RWPE2 (cell line): ENCODE measurements around the gene TAF4.
"Not testable (repeated sequence)": the region's sequence is repeated elsewhere in the genome, so short reads cannot be mapped to it uniquely, and the experiment has no call there.

ENCODE experiments used
- ATAC-seq: fragments of 200-7000 bp; cut with Tn5 transposase; 3 replicates; pipeline ENCODE4 v1.9.1; 2021; ENCODE audit warnings: low read depth
- DNase-seq: peaks from one replicate; pipeline ENCODE4 v3.0.0-alpha.2; 2020; ENCODE audit warnings: low spot score
- H3K27ac ChIP-seq: fragments of 450-650 bp; 2 replicates; pipeline ENCODE4 v1.5.1; 2017; ENCODE audit warnings: mild to moderate bottlenecking; ENCODE audit not compliant: poor library complexity, severe bottlenecking
- H3K27me3 ChIP-seq: fragments of 250-450 bp; sonication (Bioruptor Pico); 2 replicates; pipeline ENCODE4 v1.5.1; 2021; ENCODE audit warnings: mild to moderate bottlenecking, moderate library complexity; ENCODE audit not compliant: insufficient read depth, poor library complexity, severe bottlenecking
- H3K36me3 ChIP-seq: fragments of 250-450 bp; sonication (Bioruptor Pico); 2 replicates; pipeline ENCODE4 v1.5.1; 2020; ENCODE audit warnings: low read depth, mild to moderate bottlenecking, moderate library complexity
- H3K4me1 ChIP-seq: fragments of 250-450 bp; sonication (Bioruptor Pico); 2 replicates; pipeline ENCODE4 v1.5.1; 2021; ENCODE audit warnings: mild to moderate bottlenecking, moderate library complexity; ENCODE audit not compliant: insufficient read depth, poor library complexity, severe bottlenecking
- H3K4me3 ChIP-seq: fragments of 250-450 bp; sonication (Bioruptor Pico); 2 replicates; pipeline ENCODE4 v1.5.1; 2021; ENCODE audit warnings: mild to moderate bottlenecking, moderate library complexity; ENCODE audit not compliant: severe bottlenecking
- H3K9me3 ChIP-seq: fragments of 250-450 bp; sonication (Bioruptor Pico); 2 replicates; pipeline ENCODE4 v1.5.1; 2021; ENCODE audit warnings: mild to moderate bottlenecking, moderate library complexity; ENCODE audit not compliant: severe bottlenecking
- TF ChIP-seq, protein P1 (sequence below): fragments of 450-650 bp; IDR thresholded peaks from one replicate; pipeline ENCODE4 v1.5.1; 2017; ENCODE audit warnings: mild to moderate bottlenecking, moderate library complexity; ENCODE audit not compliant: poor library complexity, severe bottlenecking

TAF4 gene

GRCh38 chr20:62058941-62059340, 6.7 kb downstream of the TAF4 start:
- TF ChIP-seq, protein P1, sequence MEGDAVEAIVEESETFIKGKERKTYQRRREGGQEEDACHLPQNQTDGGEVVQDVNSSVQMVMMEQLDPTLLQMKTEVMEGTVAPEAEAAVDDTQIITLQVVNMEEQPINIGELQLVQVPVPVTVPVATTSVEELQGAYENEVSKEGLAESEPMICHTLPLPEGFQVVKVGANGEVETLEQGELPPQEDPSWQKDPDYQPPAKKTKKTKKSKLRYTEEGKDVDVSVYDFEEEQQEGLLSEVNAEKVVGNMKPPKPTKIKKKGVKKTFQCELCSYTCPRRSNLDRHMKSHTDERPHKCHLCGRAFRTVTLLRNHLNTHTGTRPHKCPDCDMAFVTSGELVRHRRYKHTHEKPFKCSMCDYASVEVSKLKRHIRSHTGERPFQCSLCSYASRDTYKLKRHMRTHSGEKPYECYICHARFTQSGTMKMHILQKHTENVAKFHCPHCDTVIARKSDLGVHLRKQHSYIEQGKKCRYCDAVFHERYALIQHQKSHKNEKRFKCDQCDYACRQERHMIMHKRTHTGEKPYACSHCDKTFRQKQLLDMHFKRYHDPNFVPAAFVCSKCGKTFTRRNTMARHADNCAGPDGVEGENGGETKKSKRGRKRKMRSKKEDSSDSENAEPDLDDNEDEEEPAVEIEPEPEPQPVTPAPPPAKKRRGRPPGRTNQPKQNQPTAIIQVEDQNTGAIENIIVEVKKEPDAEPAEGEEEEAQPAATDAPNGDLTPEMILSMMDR: no peak
- Histone ChIP-seq H3K9me3 (no peaks in the 10 kb centered on the region), H3K4me3 (no peak overlapping the region), H3K27me3 (no peaks in the 10 kb centered on the region), H3K36me3 (peaks cover 38% of the 10 kb centered on the region), H3K4me1 (no peaks in the 10 kb centered on the region), H3K27ac (no peak overlapping the region)
- DNase-seq (peak; percentile 76), ATAC-seq (no peak)

GRCh38 chr20:62056975-62057374, 8.7 kb downstream of the TAF4 start:
- TF ChIP-seq, protein P1: no peak
- no peak overlapping the region for H3K4me3 ChIP-seq
- no peaks in the 10 kb centered on the region for H3K4me1 ChIP-seq
- H3K27me3 ChIP-seq: no peaks in the 10 kb centered on the region
- no peak overlapping the region for H3K27ac ChIP-seq
- H3K9me3 ChIP-seq: no peaks in the 10 kb centered on the region
- H3K36me3 ChIP-seq: peaks cover 19% of the 10 kb centered on the region
- no peak for ATAC-seq
- peak; percentile 80 for DNase-seq

DNA sequence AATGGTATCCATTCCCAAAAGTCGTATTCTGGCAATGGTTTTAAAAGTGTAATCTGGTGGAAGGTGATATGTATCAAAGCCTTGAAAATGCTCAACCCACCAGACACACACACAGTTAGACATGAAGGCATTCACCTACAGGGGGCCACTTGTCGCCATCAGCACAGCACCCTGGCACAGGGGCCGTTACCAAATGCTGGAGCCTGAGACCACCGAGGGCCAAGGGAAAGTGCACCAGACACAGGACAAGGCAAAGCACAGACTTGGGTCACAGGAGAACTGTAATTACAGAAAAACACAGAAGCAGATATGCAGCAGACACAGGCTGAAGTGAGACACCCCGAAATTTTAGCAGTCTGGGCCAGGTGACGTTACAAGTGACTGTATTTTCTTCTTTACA, 9.3 kb downstream of the TAF4 start:
- no peaks in the 10 kb centered on the region for H3K4me1 ChIP-seq
- TF ChIP-seq, protein P1: no peak
- no peak overlapping the region for H3K27ac ChIP-seq
- no peaks in the 10 kb centered on the region for H3K9me3 ChIP-seq
- peaks cover 13% of the 10 kb centered on the region for H3K36me3 ChIP-seq
- no peaks in the 10 kb centered on the region for H3K27me3 ChIP-seq
- no peak overlapping the region for H3K4me3 ChIP-seq
- ATAC-seq: no peak
- peak; percentile 61 for DNase-seq

DNA sequence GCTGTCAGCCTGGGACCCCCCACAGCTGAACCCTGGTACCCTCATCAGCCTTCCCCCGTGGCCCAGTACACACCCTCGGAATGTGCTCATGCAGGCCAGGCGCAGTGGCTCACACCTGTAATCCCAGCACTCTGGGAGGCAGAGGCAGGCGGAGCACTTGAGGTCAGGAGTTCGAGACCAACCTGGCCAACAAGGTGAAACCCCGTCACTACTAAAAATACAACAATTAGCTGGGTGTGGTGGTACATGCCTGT, 9.9 kb downstream of the TAF4 start:
- DNase-seq: peak; percentile 79
- peaks cover 10% of the 10 kb centered on the region for H3K36me3 ChIP-seq
- H3K9me3 ChIP-seq, H3K4me3 ChIP-seq, H3K27ac ChIP-seq, H3K4me1 ChIP-seq, H3K27me3 ChIP-seq, ATAC-seq: not testable (repeated sequence)

DNA sequence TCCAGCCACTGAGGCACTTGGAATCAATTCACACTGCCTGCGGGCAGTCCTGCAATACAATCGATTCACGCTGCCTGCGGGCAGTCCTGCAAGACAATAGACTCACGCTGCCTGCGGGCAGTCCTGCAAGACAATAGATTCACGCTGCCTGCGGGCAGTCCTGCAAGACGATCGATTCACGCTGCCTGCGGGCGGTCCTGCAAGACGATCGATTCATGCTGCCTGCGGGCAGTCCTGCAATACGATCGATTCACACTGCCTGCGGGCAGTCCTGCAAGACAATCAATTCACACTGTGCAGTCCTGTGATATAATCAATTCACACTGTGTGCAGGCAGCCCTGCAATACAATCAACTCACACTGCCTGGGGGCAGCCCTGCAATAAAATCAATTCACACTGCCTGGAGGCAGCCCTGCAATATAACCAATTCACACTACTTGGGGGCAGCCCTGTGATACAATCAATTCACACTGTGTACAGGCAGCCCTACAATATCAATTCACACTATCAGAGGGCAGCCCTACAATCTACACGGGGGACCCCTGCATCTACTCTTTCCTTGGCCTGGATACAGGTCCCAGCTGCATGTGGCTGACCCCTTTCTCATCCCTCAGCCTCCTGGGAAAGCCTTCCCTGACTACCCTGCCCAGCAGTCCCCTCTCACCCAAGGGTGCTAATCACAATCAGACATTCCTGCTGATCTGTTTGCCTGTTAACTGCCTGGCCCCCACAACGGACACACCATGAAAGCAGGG, 10.4 kb downstream of the TAF4 start:
- peak; percentile 75 for DNase-seq

More for the DNA sequence above, 10.4 kb downstream of the TAF4 start:
- peaks cover 10% of the 10 kb centered on the region for H3K36me3 ChIP-seq
- H3K9me3 ChIP-seq: no peaks in the 10 kb centered on the region
- H3K4me3 ChIP-seq: no peak overlapping the region
- TF ChIP-seq, protein P1: no peak
- H3K27me3 ChIP-seq: no peaks in the 10 kb centered on the region
- H3K27ac ChIP-seq: no peak overlapping the region
- no peak for ATAC-seq
- H3K4me1 ChIP-seq: no peaks in the 10 kb centered on the region
